Stimulated activated memory B cell treated with anti-CD40 and anti-IgM and Interleukin-4, amounts not matched to agents 10 μg/mL and 1 μg/mL and 100 μg/mL, for 72 hours (primary cell): ENCODE measurements around the gene BPHL.
"Not testable (repeated sequence)": the region's sequence is repeated elsewhere in the genome, so short reads cannot be mapped to it uniquely, and the experiment has no call there.

Experiments used
- ATAC-seq: fragments of 150-1000 bp; cut with Tn5 transposase; 2 replicates; pipeline ENCODE4 v1.10.0; 2021
- H3K27ac Mint-ChIP-seq: one replicate; pipeline ENCODE4 v1.8.0; 2022; ENCODE audit warnings: mild to moderate bottlenecking, mixed read lengths
- H3K27me3 Mint-ChIP-seq: one replicate; pipeline ENCODE4 v1.8.0; 2022; ENCODE audit warnings: mixed read lengths
- H3K36me3 Mint-ChIP-seq: one replicate; pipeline ENCODE4 v1.8.0; 2022; ENCODE audit warnings: mixed read lengths
- H3K4me1 Mint-ChIP-seq: one replicate; pipeline ENCODE4 v1.8.0; 2022; ENCODE audit warnings: mixed read lengths
- H3K4me3 Mint-ChIP-seq: one replicate; pipeline ENCODE4 v1.8.0; 2022; ENCODE audit warnings: mild to moderate bottlenecking, moderate library complexity, mixed read lengths
- H3K9me3 Mint-ChIP-seq: one replicate; pipeline ENCODE4 v1.8.0; 2022; ENCODE audit warnings: mixed read lengths

The BPHL gene

GRCh38 chr6:3197734-3198133, 79.2 kb downstream of the BPHL start:
- not testable (repeated sequence) for H3K36me3 Mint-ChIP-seq, ATAC-seq, H3K27me3 Mint-ChIP-seq, H3K4me1 Mint-ChIP-seq, H3K27ac Mint-ChIP-seq, H3K9me3 Mint-ChIP-seq, H3K4me3 Mint-ChIP-seq

DNA sequence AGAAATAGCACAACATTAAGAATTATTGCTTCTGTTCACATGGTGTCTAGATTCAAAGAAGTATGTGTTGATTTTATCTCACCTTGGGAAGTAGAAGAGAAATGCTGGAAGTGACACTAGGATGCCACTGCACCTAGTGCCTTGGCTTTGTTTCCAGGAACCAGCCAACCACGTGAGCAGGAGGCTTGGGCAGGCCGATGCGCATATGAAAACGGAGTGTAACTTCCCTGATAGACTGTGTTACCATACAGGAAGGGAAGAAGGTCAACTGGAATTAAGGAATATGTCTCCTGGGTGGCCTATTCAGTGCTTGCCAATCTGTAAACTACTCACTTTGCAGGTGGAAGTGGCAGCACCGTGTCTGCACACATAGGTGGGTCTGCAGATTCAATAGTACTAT, 80.9 kb downstream of the BPHL start:
- H3K4me3 Mint-ChIP-seq, result no peak overlapping the region
- H3K27ac Mint-ChIP-seq, result no peak overlapping the region
- H3K27me3 Mint-ChIP-seq, result no peaks in the 10 kb centered on the region
- H3K9me3 Mint-ChIP-seq, result peaks cover 12% of the 10 kb centered on the region
- H3K36me3 Mint-ChIP-seq, result peaks cover 12% of the 10 kb centered on the region
- no peak for ATAC-seq
- H3K4me1 Mint-ChIP-seq, result peaks cover 17% of the 10 kb centered on the region

- Mint-ChIP-seq H3K9me3 (peaks cover 15% of the 10 kb centered on the region), H3K27me3 (no peaks in the 10 kb centered on the region), H3K36me3 (peaks cover 18% of the 10 kb centered on the region), H3K4me1 (peaks cover 23% of the 10 kb centered on the region), H3K27ac (no peak overlapping the region), H3K4me3 (no peak overlapping the region)
- ATAC-seq, result no peak
Observed at GRCh38 chr6:3200682-3201081, 82.2 kb downstream of the BPHL start.

DNA sequence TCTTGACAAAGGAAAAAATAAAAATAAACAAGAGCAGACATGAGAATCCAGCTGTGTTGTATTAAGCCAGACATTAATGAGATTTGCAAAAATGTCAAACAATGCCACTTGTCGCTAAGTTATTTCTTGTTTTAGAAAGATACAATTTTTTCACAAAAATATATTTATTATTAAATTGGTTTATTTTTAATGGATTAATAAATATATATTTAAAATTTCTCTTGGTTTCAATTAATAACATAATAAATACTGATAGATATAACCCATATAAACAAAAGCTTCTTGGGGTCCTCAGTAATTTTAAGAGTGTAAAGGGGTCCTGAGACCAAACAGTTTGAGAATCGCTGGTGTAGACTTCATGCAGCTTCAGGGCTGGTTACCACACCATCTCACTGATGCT, 82.9 kb downstream of the BPHL start:
- H3K9me3 Mint-ChIP-seq, result peaks cover 15% of the 10 kb centered on the region

More for the DNA sequence above, 82.9 kb downstream of the BPHL start:
- Mint-ChIP-seq H3K27ac (no peak overlapping the region), H3K4me1 (peaks cover 23% of the 10 kb centered on the region), H3K36me3 (peaks cover 18% of the 10 kb centered on the region), H3K27me3 (peaks cover 2% of the 10 kb centered on the region), H3K4me3 (no peak overlapping the region)
- ATAC-seq, result no peak
